Ovary (tissue), 3 donors: ENCODE results near the gene TMUB2.

Experiments
- POLR2A ChIP-seq: fragments of 450-650 bp; IDR thresholded peaks from one replicate; pipeline ENCODE4 v1.6.1; 2017; ENCODE audit warnings: antibody characterized with exemption, mild to moderate bottlenecking, moderate library complexity
- TF ChIP-seq, protein P1 (sequence below), 3 donors: fragments of 450-650 bp in 2 of 3; fragments of 200-600 bp in 1 of 3; IDR thresholded peaks; one replicate each; pipeline versions ENCODE4 v1.5.1 to v1.8.0; 2016 to 2022; ENCODE audit warnings: antibody characterized with exemption in 3 of 3, mild to moderate bottlenecking in 1 of 3
- donor health status: DM: no; HTN: no; CAD: no.

DNA sequence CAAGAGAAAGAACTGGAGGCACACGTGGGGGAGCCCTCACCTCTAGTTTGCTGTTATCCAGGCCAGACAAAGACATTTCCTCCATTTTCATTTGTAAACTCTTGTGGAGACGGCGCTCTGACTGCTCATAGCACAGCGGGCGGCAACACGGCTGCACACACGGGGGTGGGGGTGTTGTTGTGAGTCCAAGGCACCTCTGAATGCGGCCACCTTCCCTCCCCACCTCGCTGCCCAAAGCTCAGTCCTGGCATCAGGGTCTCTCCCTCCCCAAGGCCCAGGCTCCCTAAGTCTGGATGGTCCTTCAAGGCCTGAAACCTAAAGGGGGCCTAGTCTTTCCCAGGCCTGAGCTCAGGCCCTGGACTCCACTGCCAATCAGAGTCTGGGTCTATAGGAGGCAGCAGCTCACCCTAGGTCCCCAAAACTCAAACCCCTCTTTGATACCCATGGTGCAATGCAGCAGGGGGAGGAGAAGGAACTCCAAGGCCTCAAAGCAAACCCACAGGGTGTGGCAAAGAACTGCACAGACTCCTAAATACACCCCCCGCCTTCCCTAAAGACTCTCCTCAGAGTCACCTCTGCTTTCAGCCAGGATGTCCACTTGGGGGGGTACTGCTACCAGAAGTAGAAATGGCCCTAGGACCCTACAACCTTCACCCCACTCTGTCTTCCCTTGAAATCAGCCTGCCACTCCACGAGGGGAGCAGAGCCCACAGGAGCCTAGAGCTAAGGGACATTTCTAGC, 11.4 kb downstream of the TMUB2 start:
- TF ChIP-seq, protein P1, sequence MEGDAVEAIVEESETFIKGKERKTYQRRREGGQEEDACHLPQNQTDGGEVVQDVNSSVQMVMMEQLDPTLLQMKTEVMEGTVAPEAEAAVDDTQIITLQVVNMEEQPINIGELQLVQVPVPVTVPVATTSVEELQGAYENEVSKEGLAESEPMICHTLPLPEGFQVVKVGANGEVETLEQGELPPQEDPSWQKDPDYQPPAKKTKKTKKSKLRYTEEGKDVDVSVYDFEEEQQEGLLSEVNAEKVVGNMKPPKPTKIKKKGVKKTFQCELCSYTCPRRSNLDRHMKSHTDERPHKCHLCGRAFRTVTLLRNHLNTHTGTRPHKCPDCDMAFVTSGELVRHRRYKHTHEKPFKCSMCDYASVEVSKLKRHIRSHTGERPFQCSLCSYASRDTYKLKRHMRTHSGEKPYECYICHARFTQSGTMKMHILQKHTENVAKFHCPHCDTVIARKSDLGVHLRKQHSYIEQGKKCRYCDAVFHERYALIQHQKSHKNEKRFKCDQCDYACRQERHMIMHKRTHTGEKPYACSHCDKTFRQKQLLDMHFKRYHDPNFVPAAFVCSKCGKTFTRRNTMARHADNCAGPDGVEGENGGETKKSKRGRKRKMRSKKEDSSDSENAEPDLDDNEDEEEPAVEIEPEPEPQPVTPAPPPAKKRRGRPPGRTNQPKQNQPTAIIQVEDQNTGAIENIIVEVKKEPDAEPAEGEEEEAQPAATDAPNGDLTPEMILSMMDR (IDR thresholded peaks at IDR 0.05), result no peak
- no peak for TF ChIP-seq POLR2A
